ENCODE results near the gene CFAP46. TPM values are rescaled to one million over a fixed set of nuclear protein-coding genes. Genes with fewer than 3 reads are reported as not detected.

The CFAP46 gene
- polyA plus RNA-seq, 1 donor from 2014 or later: 2.6 TPM

DNA sequence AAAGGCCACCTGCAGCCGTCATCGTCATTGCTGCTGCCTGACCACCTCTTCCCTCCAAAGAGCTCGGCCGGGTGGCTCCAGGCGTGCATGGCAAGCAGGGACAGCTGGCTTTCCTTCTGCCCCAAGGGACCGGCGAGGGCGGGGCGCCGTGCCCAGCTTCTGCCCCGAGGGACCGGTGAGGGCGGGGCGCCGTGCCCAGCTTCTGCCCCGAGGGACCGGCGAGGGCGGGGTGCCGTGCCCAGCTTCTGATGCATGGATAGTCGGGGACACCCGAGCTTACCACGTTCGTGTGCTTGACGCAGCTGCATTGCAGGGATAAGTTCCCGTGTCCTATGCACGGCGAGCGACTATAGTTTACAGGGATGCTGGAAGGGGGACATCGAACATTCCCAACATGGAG, 27.0 kb downstream of the CFAP46 start:
- Histone ChIP-seq H3K79me2 (replicated peaks; ENCODE audit: insufficient read depth, low read length) (no peaks in the 10 kb centered on the region), H3K4me2 (ENCODE audit: low read length) (no peak overlapping the region), H3K27ac (ENCODE audit: low read length) (no peak overlapping the region), H3K9ac (ENCODE audit: low read length) (no peak overlapping the region), H3K4me3 (ENCODE audit: low read length) (no peak overlapping the region), H3K9me2 (ENCODE audit: insufficient read depth, low read length) (no peaks in the 10 kb centered on the region), H3K36me3 (ENCODE audit: insufficient read depth, low read length) (no peaks in the 10 kb centered on the region), H2AFZ (ENCODE audit: low read depth, low read length) (no peak overlapping the region), H3K27me3 (ENCODE audit: insufficient read depth, low read depth, low read length) (no peaks in the 10 kb centered on the region), H3K9me3 (ENCODE audit: low read length) (no peaks in the 10 kb centered on the region), H4K20me1 (ENCODE audit: insufficient read depth) (no peaks in the 10 kb centered on the region), H3F3A (ENCODE audit: insufficient read depth, low read length, poor library complexity, severe bottlenecking) (no peaks in the 10 kb centered on the region)
- no peak for TF ChIP-seq POLR2AphosphoS5 (IDR thresholded peaks at IDR 0.05)
- no peak for TF ChIP-seq MXI1 (conservative IDR thresholded peaks at IDR 0.05; ENCODE audit: poor library complexity, severe bottlenecking)
- no peak for TF ChIP-seq RAD21 (conservative IDR thresholded peaks at IDR 0.05)
- no peak for TF ChIP-seq REST (IDR thresholded peaks at IDR 0.05; ENCODE audit: borderline replicate concordance)
- TF ChIP-seq EZH2 (IDR thresholded peaks at IDR 0.05; ENCODE audit: borderline replicate concordance, insufficient read depth, low read length, poor library complexity, severe bottlenecking): no peak
- TF ChIP-seq SMC3 (conservative IDR thresholded peaks at IDR 0.05; ENCODE audit: poor library complexity): no peak
- no peak for TF ChIP-seq EP300 (conservative IDR thresholded peaks at IDR 0.05; ENCODE audit: poor library complexity, severe bottlenecking)
- TF ChIP-seq CTCF (IDR thresholded peaks at IDR 0.05; ENCODE audit: poor library complexity, severe bottlenecking): no peak
- no peak for TF ChIP-seq TAF1 (IDR thresholded peaks at IDR 0.05; ENCODE audit: low read depth)

GRCh38 chr10:132914732-132915131, 27.6 kb downstream of the CFAP46 start:
- Histone ChIP-seq H3K4me2 (ENCODE audit: low read length) (no peak overlapping the region), H3K4me3 (ENCODE audit: low read length) (no peak overlapping the region), H3K36me3 (ENCODE audit: insufficient read depth, low read length) (no peaks in the 10 kb centered on the region), H3K27me3 (ENCODE audit: insufficient read depth, low read depth, low read length) (no peaks in the 10 kb centered on the region), H3K27ac (ENCODE audit: low read length) (no peak overlapping the region), H2AFZ (ENCODE audit: low read depth, low read length) (no peak overlapping the region), H3K79me2 (replicated peaks; ENCODE audit: insufficient read depth, low read length) (no peaks in the 10 kb centered on the region), H3K9me2 (ENCODE audit: insufficient read depth, low read length) (no peaks in the 10 kb centered on the region), H3F3A (ENCODE audit: insufficient read depth, low read length, poor library complexity, severe bottlenecking) (no peaks in the 10 kb centered on the region), H4K20me1 (ENCODE audit: insufficient read depth) (no peaks in the 10 kb centered on the region), H3K9me3 (ENCODE audit: low read length) (no peaks in the 10 kb centered on the region), H3K9ac (ENCODE audit: low read length) (no peak overlapping the region)
- no peak for TF ChIP-seq EZH2 (IDR thresholded peaks at IDR 0.05; ENCODE audit: borderline replicate concordance, insufficient read depth, low read length, poor library complexity, severe bottlenecking)
- TF ChIP-seq POLR2AphosphoS5 (IDR thresholded peaks at IDR 0.05): no peak
- no peak for TF ChIP-seq TAF1 (IDR thresholded peaks at IDR 0.05; ENCODE audit: low read depth)
- no peak for TF ChIP-seq MXI1 (conservative IDR thresholded peaks at IDR 0.05; ENCODE audit: poor library complexity, severe bottlenecking)
- TF ChIP-seq REST (IDR thresholded peaks at IDR 0.05; ENCODE audit: borderline replicate concordance): no peak
- TF ChIP-seq CTCF (IDR thresholded peaks at IDR 0.05; ENCODE audit: poor library complexity, severe bottlenecking): no peak
- no peak for TF ChIP-seq EP300 (conservative IDR thresholded peaks at IDR 0.05; ENCODE audit: poor library complexity, severe bottlenecking)
- TF ChIP-seq RAD21 (conservative IDR thresholded peaks at IDR 0.05): no peak
- no peak for TF ChIP-seq SMC3 (conservative IDR thresholded peaks at IDR 0.05; ENCODE audit: poor library complexity)

All from neural cell (in vitro differentiated cells).